K562 (cell line): ENCODE results near the gene POP7. TPM values are rescaled to one million over a fixed set of nuclear protein-coding genes. Genes with fewer than 3 reads are reported as not detected.

Experiments used
- ATAC-seq: fragments of 200-7000 bp; cut with Tn5 transposase; 3 replicates; pipeline ENCODE4 v1.9.1; 2020; ENCODE audit warnings: moderate library complexity
- BruUV-seq: library from RNA; stranded (reverse); fragments of 400-500 nt; replicated peaks from 2 replicates; lab custom pipeline; 2021; lab: Mats Ljungman, UMichigan
- CTCF ChIA-PET: fragments of 300-600 bp; formaldehyde crosslinking; extraction: SDS; loops from one replicate; lab custom pipeline; 2021; ENCODE audit warnings: low intra/inter-chr PET ratio; lab: Yijun Ruan, JAX
- POLR2A ChIA-PET: fragments of 300-600, 350-650 bp; sonication (Branson Sonifier 250); formaldehyde crosslinking; extraction: SDS; loops from one replicate; lab custom pipeline; 2021; ENCODE audit warnings: antibody characterized with exemption, inconsistent platforms; lab: Yijun Ruan, JAX
- DNase-seq, 4 experiments: peaks; one replicate each; pipeline versions ENCODE4 v3.0.0 to v3.0.0-alpha.2; 2011 to 2018; ENCODE audit warnings: low spot score in 3 of 4, mixed read lengths in 3 of 4; ENCODE audit errors: extremely low read depth in 1 of 4
- FAIRE-seq: peaks from 2 replicates; lab custom pipeline; 2011; peaks lifted over from hg19 to GRCh38; lab: Jason Lieb, UNC
- H2AFZ ChIP-seq: 2 replicates; pipeline ENCODE4 v1.6.0; 2011; ENCODE audit warnings: low read depth, low read length, control low read depth, inconsistent platforms
- H3K27ac ChIP-seq: fragments of 200-600 bp; 3 replicates; pipeline ENCODE4 v1.8.0; 2011; ENCODE audit warnings: low read depth, mild to moderate bottlenecking, control low read depth, inconsistent platforms, low read length, moderate library complexity, mixed read lengths; ENCODE audit errors: extremely low read depth
- H3K27me3 ChIP-seq, 2 experiments: fragments of 300-600 bp in 1 of 2; 2 replicates in 1 of 2; 3 replicates in 1 of 2; pipeline versions ENCODE4 v1.6.0 to v1.8.0; 2011; ENCODE audit warnings: inconsistent platforms in 2 of 2, low read length in 2 of 2, mild to moderate bottlenecking in 1 of 2, mixed read lengths in 1 of 2, moderate library complexity in 1 of 2; ENCODE audit not compliant: control insufficient read depth in 2 of 2, insufficient read depth in 2 of 2
- H3K36me3 ChIP-seq: fragments of 300-600 bp; 3 replicates; pipeline ENCODE4 v1.8.0; 2011; ENCODE audit warnings: mild to moderate bottlenecking, low read length, inconsistent platforms; ENCODE audit not compliant: control insufficient read depth, insufficient read depth
- H3K4me1 ChIP-seq, 2 experiments: fragments of 200-600 bp in 1 of 2; replicated peaks in 1 of 2; 2 replicates in 1 of 2; 3 replicates in 1 of 2; pipeline versions ENCODE4 v1.5.1 to v1.8.0; 2011; ENCODE audit warnings: inconsistent platforms in 2 of 2, low read length in 2 of 2, mild to moderate bottlenecking in 1 of 2, mixed read lengths in 1 of 2, moderate library complexity in 1 of 2; ENCODE audit not compliant: control insufficient read depth in 2 of 2, insufficient read depth in 2 of 2
- H3K4me2 ChIP-seq: 2 replicates; pipeline ENCODE4 v1.6.1; 2011; ENCODE audit warnings: low read length, control low read depth, inconsistent platforms, mixed read lengths; ENCODE audit not compliant: insufficient read depth
- H3K4me3 ChIP-seq: fragments of 200-600 bp; sonication (generic), shearing (Covaris generic); 2 replicates; pipeline ENCODE4 v1.5.1; 2016; ENCODE audit warnings: control low read depth, inconsistent platforms
- H3K79me2 ChIP-seq: fragments of 200-600 bp; 3 replicates; pipeline ENCODE4 v1.8.0; 2011; ENCODE audit warnings: low read length, inconsistent platforms; ENCODE audit not compliant: control insufficient read depth, insufficient read depth
- H3K9ac ChIP-seq, 2 experiments: 2 replicates each; pipeline versions ENCODE4 v1.6.0 to v1.6.1; 2011; ENCODE audit warnings: low read depth in 2 of 2, low read length in 2 of 2, control low read depth in 1 of 2, inconsistent platforms in 1 of 2, mild to moderate bottlenecking in 1 of 2, mixed read lengths in 1 of 2; ENCODE audit not compliant: insufficient read depth in 1 of 2
- H3K9me1 ChIP-seq: one replicate; pipeline ENCODE4 v1.6.0; 2011; ENCODE audit warnings: inconsistent platforms, mild to moderate bottlenecking, low read length, moderate library complexity; ENCODE audit not compliant: control insufficient read depth, insufficient read depth
- H3K9me3 ChIP-seq: replicated peaks from 2 replicates; pipeline ENCODE4 v1.5.1; 2011; ENCODE audit warnings: low read depth, low read length, inconsistent platforms; ENCODE audit not compliant: control insufficient read depth, insufficient read depth
- H4K20me1 ChIP-seq: replicated peaks from 2 replicates; pipeline ENCODE4 v1.6.1; 2011; ENCODE audit warnings: low read length, inconsistent platforms, mixed read lengths; ENCODE audit not compliant: control insufficient read depth, insufficient read depth
- CBX8 ChIP-seq: fragments of 200-600 bp; sonication (generic); IDR thresholded peaks from 2 replicates; pipeline ENCODE4 v1.6.1; 2012; ENCODE audit warnings: borderline replicate concordance, mixed run types, low read depth, mild to moderate bottlenecking, moderate library complexity, mixed read lengths, low read length, control low read depth, inconsistent platforms; ENCODE audit not compliant: poor library complexity, severe bottlenecking; ENCODE audit errors: extremely low read depth
- HINFP ChIP-seq: fragments of 450-650 bp; conservative IDR thresholded peaks from 2 replicates; pipeline ENCODE4 v1.6.1; 2016; ENCODE audit warnings: missing genetic modification characterization, low read depth, mild to moderate bottlenecking, control low read depth, missing compliant biosample characterization
- HLTF ChIP-seq: fragments of 450-650 bp; IDR thresholded peaks from 2 replicates; pipeline ENCODE4 v1.6.1; 2016
- MED1 ChIP-seq: sonication (generic); formaldehyde crosslinking; IDR thresholded peaks from 2 replicates; pipeline ENCODE4 v1.8.1; 2023; ENCODE audit warnings: missing genetic modification reagents, borderline replicate concordance
- POLR2A ChIP-seq: fragments of 450-650 bp; conservative IDR thresholded peaks from 2 replicates; pipeline ENCODE4 v1.6.1; 2016
- POLR2AphosphoS5 ChIP-seq: IDR thresholded peaks from 2 replicates; pipeline ENCODE4 v1.6.1; 2011; ENCODE audit warnings: mild to moderate bottlenecking, low read depth, low read length, moderate library complexity; ENCODE audit not compliant: control insufficient read depth, insufficient read depth
- ZBTB49 ChIP-seq: sonication (generic); formaldehyde crosslinking; IDR thresholded peaks from 2 replicates; pipeline ENCODE4 v1.8.0; 2022; ENCODE audit warnings: missing genetic modification reagents, mild to moderate bottlenecking, borderline replicate concordance
- ZBTB7A ChIP-seq: IDR thresholded peaks from 2 replicates; pipeline ENCODE4 v1.6.1; 2011; ENCODE audit warnings: low read depth, mild to moderate bottlenecking, low read length, moderate library complexity, borderline replicate concordance; ENCODE audit not compliant: control insufficient read depth
- ZNF551 ChIP-seq: fragments of 250-450 bp; sonication (Bioruptor Pico); IDR thresholded peaks from 2 replicates; pipeline ENCODE4 v1.5.0; 2021; ENCODE audit warnings: mild to moderate bottlenecking, moderate library complexity
- ZNF766 ChIP-seq: fragments of 200-800 bp; sonication (Bioruptor generic); conservative IDR thresholded peaks from 2 replicates; pipeline ENCODE4 v1.6.1; 2016; ENCODE audit warnings: missing genetic modification characterization, missing compliant biosample characterization
- WGBS: fragments of 100-300 bp; shearing (Covaris generic); methylation state at CpG from one replicate; pipeline ENCODE4 v1.1.6; 2016; ENCODE audit warnings: low coverage, mixed read lengths; ENCODE audit not compliant: insufficient coverage; ENCODE audit errors: missing lambda C conversion rate; 5-methylcytosine and 5-hydroxymethylcytosine counted together
- in situ Hi-C: fragments of 300-500 bp; cut with MboI; formaldehyde crosslinking; loops from 4 replicates; pipeline ENCODE4 v1.15.0; 2018; ENCODE audit warnings: inconsistent platforms, mixed read lengths
- intact Hi-C: fragments of 100-400 bp; cut with micrococcal nuclease; formaldehyde crosslinking; loops from 2 replicates; pipeline ENCODE4 v1.14.2; 2022
- polyA plus RNA-seq, 8 experiments: library from polyadenylated mRNA; depleted of rRNA in 4 of 8; stranded (reverse) in 5 of 8; unstranded in 3 of 8; fragments of >200 nt; fragmentation: Nextera tagmentation in 2 of 8; fragmentation: Illumina TruSeq in 1 of 8; extraction: Ambion mirVana in 2 of 8; extraction: Trizol in 1 of 8; gene quantifications; 2 replicates each; pipeline versions ENCODE4 v1.2.1 to v1.2.3, GENCODE V29; 2011 to 2014; ENCODE audit warnings: inconsistent platforms in 1 of 8, missing spikeins in 1 of 8
- total RNA-seq, 7 experiments: library from RNA; depleted of rRNA in 6 of 7; stranded (reverse); fragments of >200 nt in 6 of 7; fragmentation: Illumina TruSeq in 2 of 7; extraction: Trizol in 2 of 7; gene quantifications; 2 replicates each; pipeline versions ENCODE4 v1.2.1 to v1.2.3, GENCODE V29; 2011 to 2021; ENCODE audit warnings: low replicate concordance in 1 of 7

POP7 gene
- total and polyA plus RNA-seq, 9 of the 15 experiments (the other 6 are each of a cell fraction or from before 2014, with no cell fraction given) = 11.5 to 163 (median 68.9) TPM

- in situ Hi-C loops (no loop called here), intact Hi-C loops (loop anchor here (5.0 kb wide), 2 partner anchors 52 to 158 kb away; partner anchors contain the start of genes SLC12A9 and TFR2)
- POLR2A ChIA-PET = interaction anchor here (0.8 to 2.5 kb wide), 4 partner anchors 9 to 148 kb away, joined by 3 to 7 read pairs (median 5); partner anchors contain the start of gene POP7
- WGBS = 1% methylated on average over 13 of the region's 102 CpGs
- H4K20me1 ChIP-seq = peaks cover 16% of the 10 kb centered on the region
- peaks cover 19% of the 10 kb centered on the region; the same call in 2 of the 3 replicates for H3K36me3 ChIP-seq
- H3K4me2 ChIP-seq = peak within 1 kb of the TSS; percentile 92
- H2AFZ ChIP-seq = peak within 1 kb of the TSS; percentile 92
- ATAC-seq (peak; percentile 51), FAIRE-seq (no peak), DNase-seq (peak; percentile 89 to 99 (median 99))
- H3K9me3 ChIP-seq = no peaks in the 10 kb centered on the region
- peaks cover 45% of the 10 kb centered on the region for H3K79me2 ChIP-seq
- H3K9me1 ChIP-seq = no peaks in the 10 kb centered on the region
- H3K4me1 ChIP-seq = peaks cover 17 to 46% of the 10 kb centered on the region in 2 experiments
- H3K27ac ChIP-seq = peak within 1 kb of the TSS; percentile 86
- BruUV-seq = no TSS peak
- H3K9ac ChIP-seq = peak within 1 kb of the TSS; percentile 90 to 99
- CTCF ChIA-PET = interaction anchor here (0.6 to 1.0 kb wide), 2 partner anchors 11 to 171 kb away, joined by 3 to 8 read pairs; no protein-coding TSS in a partner anchor
- H3K4me3 ChIP-seq = peak within 1 kb of the TSS; percentile 92
- peaks cover 0 to 1% of the 10 kb centered on the region in 2 experiments; a peak in 2 of 5 replicates for H3K27me3 ChIP-seq
- no peak for TF ChIP-seq CBX8
- no peak for TF ChIP-seq ZBTB49 (CRISPR knock-in tag)
- no peak for TF ChIP-seq POLR2AphosphoS5
- TF ChIP-seq MED1 (CRISPR knock-in tag) = no peak
- TF ChIP-seq POLR2A = no peak; the same call in 1 of the 2 replicates
- peak; percentile 93 for TF ChIP-seq ZBTB7A
- TF ChIP-seq ZNF766 (CRISPR knock-in tag) = no peak; the same call in 1 of the 2 replicates
- no peak for TF ChIP-seq ZNF551 (CRISPR knock-in tag)
- no peak for TF ChIP-seq HLTF
- no peak for TF ChIP-seq HINFP (tag)
These were observed 11.7 kb upstream of the POP7 start, which contains the start of gene GIGYF1 for GRCh38 chr7:100694098-100694745. Gene GIGYF1 (minus strand): TSS chr7:100694250. CDS start chr7:100688238, 6,012 bp downstream.
